Hematopoietic multipotent progenitor cell treated with erythropoietin and hydrocortisone succinate and interleukin-3 and kit ligand, for 8 days (in vitro differentiated cells): ENCODE measurements around the gene GAD1.

Experiments used
- DNase-seq: peaks from one replicate; pipeline ENCODE4 v3.0.0-alpha.2; 2015

GAD1 gene

GRCh38 chr2:170897108-170897507 lies 80.4 kb downstream of the GAD1 start:
- no peak for DNase-seq

GRCh38 chr2:170905864-170906263 lies 89.2 kb downstream of the GAD1 start:
- DNase-seq, result no peak
